ENCODE results near the gene BANP. TPM values are rescaled to one million over a fixed set of nuclear protein-coding genes. Genes with fewer than 3 reads are reported as not detected.

Gene BANP
- total RNA-seq, 1 experiment from 2014 or later = 24.2 TPM

DNA sequence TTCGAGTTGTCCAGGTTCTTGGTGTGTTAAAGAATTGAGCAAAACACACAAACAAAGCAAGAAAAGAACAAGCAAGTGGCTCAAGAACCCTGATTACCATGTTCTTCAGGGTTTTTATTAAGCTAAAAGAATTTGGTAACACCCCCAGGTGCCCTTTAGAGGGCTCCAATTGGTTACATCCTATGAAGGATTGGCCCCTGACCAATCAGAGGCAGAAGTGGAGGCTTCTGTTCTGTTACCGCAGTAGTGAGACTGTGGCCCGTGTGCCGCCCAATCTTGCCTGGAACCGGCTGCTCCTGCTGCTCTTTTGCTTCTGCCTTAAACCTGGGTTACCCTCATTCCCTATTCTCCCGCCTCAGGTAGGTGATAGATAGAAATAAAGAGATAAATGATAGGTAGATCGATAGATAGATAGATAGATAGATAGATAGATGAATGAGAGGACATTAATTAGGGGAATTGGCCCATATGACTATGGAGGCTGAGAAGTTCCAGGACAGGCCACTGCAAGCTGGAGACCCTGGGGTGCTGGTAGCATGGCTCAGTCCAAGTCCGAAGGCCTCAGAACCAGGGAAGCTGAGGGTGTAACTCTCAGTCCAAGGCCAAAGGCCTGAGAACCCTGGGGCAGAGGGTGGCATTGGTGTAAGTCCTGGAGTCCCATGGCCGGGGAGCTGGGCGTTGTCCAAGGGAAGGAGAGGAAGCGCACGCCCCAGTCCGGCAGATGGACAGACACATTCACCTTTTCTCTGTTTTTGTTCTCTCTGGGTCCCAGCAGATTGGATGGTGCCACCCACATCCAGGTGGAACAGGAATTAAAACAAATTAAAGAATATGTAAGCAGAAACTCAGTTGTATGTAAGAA is 11.4 kb upstream of the BANP start:
- CTCF ChIA-PET = no interaction called here
- TF ChIP-seq EZH2 (IDR thresholded peaks at IDR 0.05; ENCODE audit: low read length, unreplicated experiment) = no peak
- TF ChIP-seq, protein P1, sequence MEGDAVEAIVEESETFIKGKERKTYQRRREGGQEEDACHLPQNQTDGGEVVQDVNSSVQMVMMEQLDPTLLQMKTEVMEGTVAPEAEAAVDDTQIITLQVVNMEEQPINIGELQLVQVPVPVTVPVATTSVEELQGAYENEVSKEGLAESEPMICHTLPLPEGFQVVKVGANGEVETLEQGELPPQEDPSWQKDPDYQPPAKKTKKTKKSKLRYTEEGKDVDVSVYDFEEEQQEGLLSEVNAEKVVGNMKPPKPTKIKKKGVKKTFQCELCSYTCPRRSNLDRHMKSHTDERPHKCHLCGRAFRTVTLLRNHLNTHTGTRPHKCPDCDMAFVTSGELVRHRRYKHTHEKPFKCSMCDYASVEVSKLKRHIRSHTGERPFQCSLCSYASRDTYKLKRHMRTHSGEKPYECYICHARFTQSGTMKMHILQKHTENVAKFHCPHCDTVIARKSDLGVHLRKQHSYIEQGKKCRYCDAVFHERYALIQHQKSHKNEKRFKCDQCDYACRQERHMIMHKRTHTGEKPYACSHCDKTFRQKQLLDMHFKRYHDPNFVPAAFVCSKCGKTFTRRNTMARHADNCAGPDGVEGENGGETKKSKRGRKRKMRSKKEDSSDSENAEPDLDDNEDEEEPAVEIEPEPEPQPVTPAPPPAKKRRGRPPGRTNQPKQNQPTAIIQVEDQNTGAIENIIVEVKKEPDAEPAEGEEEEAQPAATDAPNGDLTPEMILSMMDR (conservative IDR thresholded peaks at IDR 0.05; ENCODE audit: low read depth, low read length) = no peak
- TF ChIP-seq EZH2phosphoT487 (IDR thresholded peaks at IDR 0.05; ENCODE audit: borderline replicate concordance, low read length) = no peak
- BruUV-seq (replicated peaks) = no TSS peak

DNA sequence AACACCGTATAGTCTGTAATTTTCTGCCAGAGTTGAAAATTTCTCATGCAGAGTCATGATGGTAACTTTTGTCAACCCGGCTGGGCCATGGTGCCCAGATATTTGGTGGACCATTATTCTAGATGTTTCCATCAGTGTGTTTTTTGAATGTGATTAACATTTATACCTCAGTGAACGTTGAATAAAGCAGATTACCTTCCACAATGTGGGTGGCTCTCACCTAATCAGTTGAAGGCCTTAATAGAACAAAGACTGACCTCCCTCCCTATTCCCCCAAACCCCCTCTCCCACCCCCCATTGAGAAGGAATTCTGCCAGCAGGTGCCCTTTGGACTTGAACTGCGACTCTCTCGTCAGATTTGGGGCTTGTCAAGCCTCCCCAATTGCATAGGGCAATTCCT is 8.6 kb upstream of the BANP start:
- H2AFZ ChIP-seq (ENCODE audit: low read length) = no peak overlapping the region
- H4K20me1 ChIP-seq (ENCODE audit: low read length) = no peaks in the 10 kb centered on the region
- H3K9me2 ChIP-seq (replicated peaks; ENCODE audit: low read length) = no peaks in the 10 kb centered on the region
- H3K36me3 ChIP-seq (ENCODE audit: low read depth, low read length) = no peaks in the 10 kb centered on the region
- intact Hi-C loops (cut with micrococcal nuclease) = no loop called here
- H3K27me3 ChIP-seq (ENCODE audit: low read length) = no peaks in the 10 kb centered on the region
- no peaks in the 10 kb centered on the region for H3F3A ChIP-seq (ENCODE audit: low read length, unreplicated experiment)
- no peak overlapping the region for H3K27ac ChIP-seq (ENCODE audit: low read length)
- ATAC-seq (no peak), DNase-seq (no peak)
- H3K9ac ChIP-seq (ENCODE audit: low read length) = no peak overlapping the region
- peaks cover 13% of the 10 kb centered on the region for H3K4me1 ChIP-seq (ENCODE audit: insufficient read depth, low read length)
- H3K4me2 ChIP-seq (ENCODE audit: low read length) = no peak overlapping the region
- no peaks in the 10 kb centered on the region for H3K9me3 ChIP-seq (ENCODE audit: low read length)
- no peak for TF ChIP-seq EZH2phosphoT487 (IDR thresholded peaks at IDR 0.05; ENCODE audit: borderline replicate concordance, low read length)
- TF ChIP-seq, protein P1 (conservative IDR thresholded peaks at IDR 0.05; ENCODE audit: low read depth, low read length) = no peak
- TF ChIP-seq EZH2 (IDR thresholded peaks at IDR 0.05; ENCODE audit: low read length, unreplicated experiment) = no peak
- ChIA-PET POLR2A (ENCODE audit: unreplicated experiment) (no interaction called here), CTCF (no interaction called here)
- H3K79me2 ChIP-seq (ENCODE audit: low read length) = no peaks in the 10 kb centered on the region
- no peak overlapping the region for H3K4me3 ChIP-seq (ENCODE audit: low read length)
- BruUV-seq (replicated peaks) = no TSS peak

More for the DNA sequence above, 11.4 kb upstream of the BANP start:
- H3K9me3 ChIP-seq (ENCODE audit: low read length) = no peaks in the 10 kb centered on the region
- intact Hi-C loops (cut with micrococcal nuclease) = no loop called here
- no peak overlapping the region for H2AFZ ChIP-seq (ENCODE audit: low read length)
- no peaks in the 10 kb centered on the region for H3K27me3 ChIP-seq (ENCODE audit: low read length)
- no peak overlapping the region for H3K4me3 ChIP-seq (ENCODE audit: low read length)
- ATAC-seq (no peak), DNase-seq (no peak)
- H3K9me2 ChIP-seq (replicated peaks; ENCODE audit: low read length) = no peaks in the 10 kb centered on the region
- H3K79me2 ChIP-seq (ENCODE audit: low read length) = no peaks in the 10 kb centered on the region
- no peak overlapping the region for H3K4me2 ChIP-seq (ENCODE audit: low read length)
- POLR2A ChIA-PET (ENCODE audit: unreplicated experiment) = no interaction called here
- H3K27ac ChIP-seq (ENCODE audit: low read length) = no peak overlapping the region
- H3K9ac ChIP-seq (ENCODE audit: low read length) = no peak overlapping the region
- no peaks in the 10 kb centered on the region for H3F3A ChIP-seq (ENCODE audit: low read length, unreplicated experiment)
- no peaks in the 10 kb centered on the region for H4K20me1 ChIP-seq (ENCODE audit: low read length)
- peaks cover 1% of the 10 kb centered on the region for H3K4me1 ChIP-seq (ENCODE audit: insufficient read depth, low read length)
- H3K36me3 ChIP-seq (ENCODE audit: low read depth, low read length) = no peaks in the 10 kb centered on the region

All from PC-3 (cell line).